GM12874 (cell line): ENCODE results near the gene SOX11.

Experiments
- TF ChIP-seq, protein P1 (sequence below): IDR thresholded peaks from 2 replicates; pipeline ENCODE4 v1.5.1; 2011; ENCODE audit warnings: low read depth, mild to moderate bottlenecking, control low read depth, low read length, moderate library complexity; ENCODE audit not compliant: insufficient read depth

SOX11 gene

DNA sequence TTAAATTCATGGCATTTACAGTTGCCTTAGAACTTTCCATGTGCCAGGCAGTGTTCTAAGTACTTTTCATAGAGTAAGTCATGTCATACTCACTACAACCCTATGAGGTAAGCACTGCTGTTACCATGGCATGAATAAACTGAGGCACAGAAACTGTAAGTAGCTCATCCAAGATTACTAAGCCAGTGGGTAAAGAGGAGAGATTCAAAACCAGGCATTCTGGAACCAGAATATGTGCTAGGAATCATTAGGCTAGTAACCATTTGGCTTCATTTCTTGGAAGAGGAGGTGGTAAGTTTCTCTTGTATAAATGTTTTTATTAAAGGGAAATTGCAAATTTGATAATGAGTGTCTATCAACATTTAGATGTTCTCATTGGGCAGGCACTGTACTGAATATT lies 35.1 kb downstream of the SOX11 start:
- TF ChIP-seq, protein P1, sequence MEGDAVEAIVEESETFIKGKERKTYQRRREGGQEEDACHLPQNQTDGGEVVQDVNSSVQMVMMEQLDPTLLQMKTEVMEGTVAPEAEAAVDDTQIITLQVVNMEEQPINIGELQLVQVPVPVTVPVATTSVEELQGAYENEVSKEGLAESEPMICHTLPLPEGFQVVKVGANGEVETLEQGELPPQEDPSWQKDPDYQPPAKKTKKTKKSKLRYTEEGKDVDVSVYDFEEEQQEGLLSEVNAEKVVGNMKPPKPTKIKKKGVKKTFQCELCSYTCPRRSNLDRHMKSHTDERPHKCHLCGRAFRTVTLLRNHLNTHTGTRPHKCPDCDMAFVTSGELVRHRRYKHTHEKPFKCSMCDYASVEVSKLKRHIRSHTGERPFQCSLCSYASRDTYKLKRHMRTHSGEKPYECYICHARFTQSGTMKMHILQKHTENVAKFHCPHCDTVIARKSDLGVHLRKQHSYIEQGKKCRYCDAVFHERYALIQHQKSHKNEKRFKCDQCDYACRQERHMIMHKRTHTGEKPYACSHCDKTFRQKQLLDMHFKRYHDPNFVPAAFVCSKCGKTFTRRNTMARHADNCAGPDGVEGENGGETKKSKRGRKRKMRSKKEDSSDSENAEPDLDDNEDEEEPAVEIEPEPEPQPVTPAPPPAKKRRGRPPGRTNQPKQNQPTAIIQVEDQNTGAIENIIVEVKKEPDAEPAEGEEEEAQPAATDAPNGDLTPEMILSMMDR: no peak

DNA sequence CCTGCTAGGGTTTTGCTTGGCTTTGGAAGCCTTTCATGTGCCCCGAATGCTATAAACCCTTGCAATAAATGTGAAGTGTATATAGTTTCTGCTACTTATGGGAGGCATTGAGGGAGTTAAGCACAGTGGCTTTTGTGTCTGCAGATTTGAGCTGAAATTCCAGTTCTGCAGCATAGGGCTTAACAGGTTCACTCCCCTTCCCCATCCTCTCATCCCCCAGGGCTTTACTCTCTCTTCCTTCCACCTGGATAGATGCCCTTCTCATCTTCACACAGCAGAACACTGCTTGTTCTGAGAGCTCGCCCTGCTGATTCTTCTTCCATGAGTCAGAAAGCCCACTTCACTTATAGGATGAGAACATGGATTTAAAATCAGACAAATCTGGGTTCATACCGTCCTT lies 37.2 kb downstream of the SOX11 start:
- TF ChIP-seq, protein P1: no peak

DNA sequence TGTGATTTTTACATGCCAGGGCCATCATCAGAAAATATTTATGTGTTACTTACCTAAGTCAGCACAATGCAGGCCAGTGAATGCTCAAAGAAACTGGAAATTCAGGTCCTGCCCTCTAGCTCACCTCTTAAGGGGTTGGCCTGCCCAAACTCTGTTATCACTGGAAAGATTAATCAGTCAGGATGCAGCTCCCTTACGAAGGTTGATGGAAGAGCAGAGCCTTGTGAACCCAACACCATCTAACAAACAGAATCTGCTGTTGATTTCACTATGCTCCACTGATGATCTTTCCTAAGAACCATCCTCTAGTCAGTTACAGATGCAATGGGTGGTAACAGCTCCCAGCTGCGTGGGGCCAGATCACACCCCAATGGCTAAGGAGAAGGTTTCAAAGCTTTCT lies 38.2 kb downstream of the SOX11 start:
- TF ChIP-seq, protein P1: no peak

DNA sequence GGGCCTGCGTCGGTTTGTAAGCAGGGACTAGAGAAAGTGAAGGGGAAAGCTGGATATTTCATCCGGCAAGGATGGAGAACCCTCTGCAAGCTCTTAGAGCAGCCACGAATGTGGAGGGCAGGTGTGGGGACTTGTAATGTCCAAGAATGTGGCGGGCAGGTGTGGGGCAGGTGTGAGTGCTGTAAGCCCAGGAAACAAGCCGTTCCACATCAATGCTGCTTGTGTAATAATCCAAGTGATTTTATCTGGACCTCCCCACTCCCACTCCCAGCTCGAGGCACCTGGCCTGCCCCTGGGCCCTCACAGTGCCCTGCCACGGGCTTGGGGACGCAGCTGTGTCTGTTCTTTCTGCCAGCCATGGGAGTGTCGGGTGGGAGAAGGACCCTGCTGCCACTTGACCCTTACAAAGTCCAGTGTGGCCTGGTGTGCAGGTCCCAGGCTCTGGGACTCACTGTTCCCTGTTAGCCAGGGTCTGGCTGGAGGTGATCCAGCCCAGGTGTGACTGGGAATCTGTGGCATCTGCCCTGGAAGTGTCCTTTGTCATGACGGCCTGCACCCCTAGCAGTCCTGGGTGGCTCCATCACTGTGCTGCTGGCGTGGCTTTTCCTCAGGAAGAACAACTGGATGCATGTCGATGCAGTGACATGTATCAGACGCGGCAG lies 42.8 kb downstream of the SOX11 start:
- TF ChIP-seq, protein P1: no peak

DNA sequence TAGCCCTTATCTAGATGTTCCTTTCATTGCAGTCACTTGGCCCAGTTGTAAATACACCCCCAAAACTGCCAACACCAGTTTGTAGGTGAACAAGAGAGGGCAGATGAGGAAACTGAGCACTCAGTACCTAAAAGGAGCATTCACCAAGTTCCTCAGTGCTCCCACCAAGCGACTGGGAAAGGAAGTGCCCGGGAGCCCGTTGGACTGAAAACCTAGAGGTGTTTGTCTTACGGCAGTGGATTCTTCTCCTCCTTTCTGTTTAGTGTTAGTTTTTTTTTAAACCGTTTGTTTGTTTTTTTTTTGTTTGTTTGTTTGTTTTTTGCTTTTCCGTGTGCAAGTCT lies 43.3 kb downstream of the SOX11 start:
- TF ChIP-seq, protein P1: no peak

DNA sequence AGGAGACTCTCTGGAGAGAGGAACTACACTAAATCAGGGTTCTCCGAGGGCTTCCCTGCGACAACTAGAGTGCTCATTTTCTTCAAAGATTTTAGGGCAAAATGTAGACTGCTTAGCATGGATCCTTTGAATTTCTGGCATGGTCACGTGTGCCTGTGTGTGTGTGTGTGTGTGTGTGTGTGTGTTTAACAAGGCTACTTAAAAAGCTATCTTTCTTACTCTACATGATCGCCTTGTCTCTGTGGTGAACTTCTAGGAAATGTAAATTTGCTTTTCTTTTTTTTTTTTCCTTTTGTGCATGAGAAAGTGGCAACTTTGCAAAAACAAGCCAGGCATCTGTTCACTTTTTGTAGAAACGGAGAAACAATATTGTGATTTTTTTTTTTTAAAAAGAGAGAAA lies 43.9 kb downstream of the SOX11 start:
- TF ChIP-seq, protein P1: no peak

DNA sequence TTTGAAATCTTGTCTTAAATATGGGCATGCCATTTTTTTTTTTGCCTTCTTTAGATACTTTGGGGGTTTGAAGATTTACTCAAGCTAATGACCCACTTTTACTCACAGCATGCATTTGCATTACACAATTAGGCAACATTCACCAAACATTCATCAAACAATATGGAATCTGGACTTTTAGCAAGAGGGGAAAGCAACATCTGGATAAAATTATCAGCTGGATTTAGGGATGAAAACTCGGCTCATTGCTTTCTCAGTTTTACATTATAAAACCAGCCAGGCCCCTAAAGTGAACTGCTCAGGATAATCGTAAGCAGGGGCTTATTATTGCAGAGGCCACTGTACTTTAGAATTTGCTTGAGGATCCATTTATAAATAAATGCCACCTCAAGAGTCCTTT lies 44.7 kb downstream of the SOX11 start:
- TF ChIP-seq, protein P1: no peak

DNA sequence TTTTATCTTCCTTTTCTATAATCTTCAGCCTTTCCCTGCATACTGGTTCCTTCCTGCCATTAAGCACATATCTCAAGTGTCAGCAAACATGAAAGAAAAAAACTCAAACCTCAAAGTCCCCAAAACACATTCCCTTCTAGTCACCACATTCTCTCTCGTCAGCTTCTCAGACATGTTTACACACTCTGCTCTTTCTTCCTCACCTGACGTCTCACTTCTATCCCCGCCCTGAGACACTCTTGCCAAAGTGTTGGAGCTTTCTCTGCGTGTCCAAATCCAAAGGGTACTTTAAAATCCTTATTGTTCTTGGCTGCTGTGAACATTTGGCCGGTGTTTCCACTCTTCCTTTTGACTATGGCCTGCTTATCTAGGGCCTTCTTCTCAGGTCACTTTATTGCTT lies 47.9 kb downstream of the SOX11 start:
- TF ChIP-seq, protein P1: no peak
